Neuron (in vitro differentiated cells): ENCODE results near the gene GALNT8.

Experiments
- H2AFZ ChIP-seq: one replicate; pipeline ENCODE4 v1.6.1; 2013; ENCODE audit warnings: low read depth, mild to moderate bottlenecking, inconsistent platforms, low read length, moderate library complexity
- H3K27me3 ChIP-seq: one replicate; pipeline ENCODE4 v1.6.1; 2013; ENCODE audit warnings: low read length; ENCODE audit not compliant: insufficient read depth
- H3K36me3 ChIP-seq: one replicate; pipeline ENCODE4 v1.6.1; 2013; ENCODE audit warnings: low read length; ENCODE audit not compliant: insufficient read depth
- H3K4me1 ChIP-seq: one replicate; pipeline ENCODE4 v1.6.1; 2013; ENCODE audit warnings: low read length; ENCODE audit not compliant: insufficient read depth
- H3K4me3 ChIP-seq: 2 replicates; pipeline ENCODE4 v1.5.1; 2013; ENCODE audit warnings: mild to moderate bottlenecking, low read length, moderate library complexity
- H3K9me3 ChIP-seq: one replicate; pipeline ENCODE4 v1.6.1; 2013; ENCODE audit warnings: low read length

The GALNT8 gene

GRCh38 chr12:4766445-4766844 is 46.2 kb downstream of the GALNT8 start:
- Histone ChIP-seq H3K4me3 (no peak overlapping the region), H3K9me3 (no peaks in the 10 kb centered on the region), H3K36me3 (peaks cover 19% of the 10 kb centered on the region), H2AFZ (no peak overlapping the region), H3K27me3 (no peaks in the 10 kb centered on the region), H3K4me1 (no peaks in the 10 kb centered on the region)

- H2AFZ ChIP-seq: no peak overlapping the region
- H3K27me3 ChIP-seq: no peaks in the 10 kb centered on the region
- no peaks in the 10 kb centered on the region for H3K4me1 ChIP-seq
- H3K4me3 ChIP-seq: no peak overlapping the region
- peaks cover 19% of the 10 kb centered on the region for H3K36me3 ChIP-seq
- no peaks in the 10 kb centered on the region for H3K9me3 ChIP-seq
Observed at GRCh38 chr12:4767186-4767585, 47.0 kb downstream of the GALNT8 start.

DNA sequence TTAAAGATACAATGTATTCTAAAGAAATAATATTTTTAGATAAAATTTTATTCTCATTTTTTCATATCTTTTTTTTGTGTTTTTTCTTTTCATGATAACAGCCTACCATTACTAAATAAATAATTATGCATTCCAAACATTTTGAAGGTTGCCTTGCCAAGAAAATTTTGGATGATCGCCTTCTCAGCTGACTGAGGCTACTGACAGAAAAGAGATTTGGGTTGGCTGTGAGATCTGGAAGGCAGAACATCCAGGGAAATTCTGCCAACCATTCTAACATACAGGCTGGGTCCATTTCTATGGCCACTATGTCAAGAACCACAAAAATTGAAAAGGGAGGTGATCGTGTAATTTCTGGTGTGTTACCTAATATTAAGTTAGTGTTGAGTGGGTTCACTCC is 48.1 kb downstream of the GALNT8 start:
- Histone ChIP-seq H2AFZ (no peak overlapping the region), H3K36me3 (peaks cover 21% of the 10 kb centered on the region), H3K4me1 (no peaks in the 10 kb centered on the region), H3K4me3 (no peak overlapping the region), H3K9me3 (no peaks in the 10 kb centered on the region), H3K27me3 (no peaks in the 10 kb centered on the region)

DNA sequence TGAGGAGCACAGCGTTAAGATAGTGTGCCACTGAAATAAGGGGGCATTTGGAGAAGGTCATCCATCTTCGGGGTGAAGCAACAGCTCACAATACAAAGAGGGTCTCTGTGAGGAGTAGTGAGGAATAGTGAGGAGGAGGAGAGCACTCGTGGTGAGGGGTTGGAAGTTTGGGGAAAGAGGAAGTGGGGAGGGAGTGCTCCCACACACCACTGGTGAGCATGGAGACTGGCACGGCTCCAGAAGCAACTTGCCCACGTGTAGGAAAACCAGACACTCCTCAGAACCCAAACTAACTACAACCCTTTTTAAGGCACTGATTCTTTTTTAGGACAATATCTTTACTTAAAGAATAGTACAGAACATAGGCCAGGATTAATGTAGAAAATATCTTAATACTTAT is 48.9 kb downstream of the GALNT8 start:
- Histone ChIP-seq H3K27me3 (no peaks in the 10 kb centered on the region), H2AFZ (no peak overlapping the region), H3K4me3 (no peak overlapping the region), H3K9me3 (no peaks in the 10 kb centered on the region), H3K36me3 (peaks cover 18% of the 10 kb centered on the region), H3K4me1 (no peaks in the 10 kb centered on the region)

DNA sequence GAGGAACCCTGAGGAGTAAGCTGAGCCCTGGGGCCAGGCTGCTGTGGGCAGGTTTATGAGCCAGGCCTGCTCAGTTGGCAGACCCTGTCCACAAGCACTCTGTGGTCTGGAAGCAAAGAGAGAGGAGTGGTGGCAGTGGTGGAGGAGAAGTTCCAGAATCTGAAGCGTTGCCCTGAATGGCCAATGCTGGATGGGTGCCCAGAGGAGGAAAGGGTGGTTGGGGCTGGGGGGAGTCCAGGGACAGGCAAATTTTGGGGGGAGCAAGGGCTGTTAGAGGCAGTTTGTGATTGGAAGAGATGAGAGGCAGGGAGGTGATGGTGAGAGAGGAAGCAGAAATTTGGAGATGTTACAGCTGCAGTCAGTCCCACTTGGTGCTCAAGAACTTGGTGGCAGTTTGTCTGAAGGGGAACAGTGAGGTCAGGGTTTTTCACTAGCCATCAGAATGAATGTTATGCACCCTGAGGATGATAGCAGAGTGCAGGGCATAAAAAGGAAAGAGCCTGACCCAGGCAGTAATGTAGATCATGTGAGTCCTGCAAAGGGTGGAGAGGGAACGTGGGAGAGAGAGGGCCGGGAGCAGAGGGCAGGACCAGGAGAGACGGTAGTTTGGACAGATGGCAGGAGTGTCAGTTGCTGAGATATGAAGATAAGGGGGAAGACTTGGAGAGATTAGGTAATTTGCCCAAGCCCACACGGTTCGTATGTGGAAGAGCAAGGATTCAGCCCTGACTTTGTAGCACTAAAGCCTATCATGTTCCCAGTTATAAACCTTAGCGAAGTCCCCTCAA is 51.2 kb downstream of the GALNT8 start:
- no peak overlapping the region for H2AFZ ChIP-seq
- no peak overlapping the region for H3K4me3 ChIP-seq
- H3K9me3 ChIP-seq: no peaks in the 10 kb centered on the region
- H3K4me1 ChIP-seq: no peaks in the 10 kb centered on the region
- peaks cover 8% of the 10 kb centered on the region for H3K36me3 ChIP-seq
- no peaks in the 10 kb centered on the region for H3K27me3 ChIP-seq

- Histone ChIP-seq H3K4me1 (no peaks in the 10 kb centered on the region), H3K4me3 (no peak overlapping the region), H3K27me3 (no peaks in the 10 kb centered on the region), H3K9me3 (no peaks in the 10 kb centered on the region), H3K36me3 (peaks cover 8% of the 10 kb centered on the region), H2AFZ (no peak overlapping the region)
Observed at GRCh38 chr12:4771960-4772566, 51.9 kb downstream of the GALNT8 start.

- H3K9me3 ChIP-seq: no peaks in the 10 kb centered on the region
- no peak overlapping the region for H2AFZ ChIP-seq
- peaks cover 8% of the 10 kb centered on the region for H3K36me3 ChIP-seq
- H3K4me1 ChIP-seq: no peaks in the 10 kb centered on the region
- H3K4me3 ChIP-seq: no peak overlapping the region
- H3K27me3 ChIP-seq: no peaks in the 10 kb centered on the region
Observed at GRCh38 chr12:4775936-4776335, 55.7 kb downstream of the GALNT8 start.

DNA sequence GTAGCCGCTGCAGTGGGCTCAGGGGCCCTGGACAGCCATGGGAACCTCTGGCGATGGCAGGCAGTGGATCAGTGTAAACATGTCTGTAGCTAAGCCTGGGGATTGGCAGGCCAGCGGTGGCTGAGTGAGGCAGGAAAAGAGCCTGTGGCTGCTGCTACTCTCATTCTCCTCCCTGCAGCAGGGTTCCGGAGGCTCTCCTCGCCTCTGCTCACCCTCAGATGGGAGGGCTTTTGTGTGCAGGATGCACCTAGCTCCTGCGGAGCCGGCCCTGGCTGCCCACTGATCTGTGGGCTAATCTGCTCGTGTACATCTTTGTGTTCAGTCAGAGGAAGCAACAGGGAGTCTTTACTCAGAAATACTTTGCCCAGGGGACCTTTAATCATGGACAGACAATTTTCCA is 59.5 kb downstream of the GALNT8 start:
- no peaks in the 10 kb centered on the region for H3K4me1 ChIP-seq
- H3K4me3 ChIP-seq: no peak overlapping the region
- no peaks in the 10 kb centered on the region for H3K36me3 ChIP-seq
- no peak overlapping the region for H2AFZ ChIP-seq
- H3K27me3 ChIP-seq: no peaks in the 10 kb centered on the region
- no peaks in the 10 kb centered on the region for H3K9me3 ChIP-seq

DNA sequence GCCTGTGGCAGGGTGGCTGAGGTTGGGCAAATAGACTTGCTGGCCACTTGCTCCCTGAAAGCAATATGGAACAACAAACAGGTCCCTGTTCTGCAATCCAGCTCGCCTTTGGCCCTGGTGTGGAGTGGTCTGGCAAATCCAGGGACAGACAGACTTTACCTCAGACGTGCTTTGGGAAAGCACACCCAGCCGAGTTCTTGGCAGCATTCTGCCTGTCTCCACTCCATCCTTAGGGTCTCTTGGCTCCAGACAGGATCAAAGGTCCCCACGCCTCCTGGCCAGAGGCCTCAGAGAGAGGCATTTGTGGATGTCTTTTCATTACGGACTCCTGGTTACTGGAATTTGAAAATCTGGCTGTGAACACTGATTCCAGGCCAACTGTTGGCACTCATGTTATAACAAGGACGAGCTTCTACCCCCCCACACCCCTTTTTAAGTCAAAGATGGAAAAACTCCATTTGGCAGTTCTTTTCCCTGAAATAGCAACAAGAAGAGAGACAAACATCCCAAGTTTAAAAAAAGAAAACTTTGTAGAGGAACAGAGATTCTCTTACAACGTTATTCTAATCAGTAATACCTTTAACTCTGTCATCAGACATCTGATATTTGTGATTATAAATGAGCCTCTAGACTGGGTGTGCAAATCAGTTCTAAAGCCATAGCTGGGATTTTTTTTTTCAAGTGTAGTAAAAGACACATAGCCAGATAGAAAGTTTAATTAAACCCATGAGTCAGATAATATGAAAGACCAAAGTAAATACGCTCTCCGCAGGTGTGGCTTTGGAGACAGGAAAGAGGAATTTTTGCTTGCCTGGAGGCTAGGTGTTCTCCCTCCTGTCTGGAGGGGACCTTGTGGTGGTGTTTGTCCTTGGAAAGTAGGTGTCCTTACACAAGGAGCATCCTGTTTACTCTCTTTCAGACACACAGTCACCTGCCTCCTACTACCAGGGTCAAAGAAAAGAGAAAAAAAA is 60.7 kb downstream of the GALNT8 start:
- H3K36me3 ChIP-seq: no peaks in the 10 kb centered on the region
- no peaks in the 10 kb centered on the region for H3K27me3 ChIP-seq
- H2AFZ ChIP-seq: no peak overlapping the region
- no peak overlapping the region for H3K4me3 ChIP-seq
- no peaks in the 10 kb centered on the region for H3K4me1 ChIP-seq
- H3K9me3 ChIP-seq: no peaks in the 10 kb centered on the region

DNA sequence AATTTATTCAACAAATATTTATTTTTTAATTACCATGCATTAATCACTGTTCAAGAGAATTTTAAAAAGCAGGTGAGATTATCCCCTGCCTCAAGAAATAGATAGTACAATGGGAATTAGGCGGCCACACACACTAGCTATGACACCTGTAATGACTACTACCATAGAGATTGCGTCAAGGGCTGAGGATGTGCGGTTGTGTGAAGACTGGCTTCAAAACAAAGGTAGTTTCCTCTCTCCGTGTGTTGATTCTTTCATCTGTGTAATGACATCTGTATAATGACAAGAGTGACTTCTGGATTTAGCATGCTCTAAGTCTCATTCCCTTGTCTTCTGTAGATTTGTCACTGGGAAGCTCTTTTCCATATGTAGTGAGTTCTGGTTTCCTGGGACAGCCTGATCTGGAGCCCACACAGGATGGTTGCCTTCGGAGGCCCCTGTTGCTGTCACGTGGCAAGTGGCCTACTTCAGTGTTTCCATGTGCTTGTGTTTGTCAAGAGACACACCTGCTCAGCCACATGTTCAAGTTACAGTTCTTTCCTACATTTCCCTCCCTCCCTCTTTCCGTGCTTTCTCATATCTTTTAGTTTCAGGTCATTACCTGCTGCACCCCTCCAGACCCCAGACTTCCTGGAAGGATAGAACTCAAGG is 64.3 kb downstream of the GALNT8 start:
- H3K27me3 ChIP-seq: no peaks in the 10 kb centered on the region
- H3K4me1 ChIP-seq: no peaks in the 10 kb centered on the region
- no peaks in the 10 kb centered on the region for H3K9me3 ChIP-seq
- no peaks in the 10 kb centered on the region for H3K36me3 ChIP-seq
- no peak overlapping the region for H3K4me3 ChIP-seq
- H2AFZ ChIP-seq: no peak overlapping the region

DNA sequence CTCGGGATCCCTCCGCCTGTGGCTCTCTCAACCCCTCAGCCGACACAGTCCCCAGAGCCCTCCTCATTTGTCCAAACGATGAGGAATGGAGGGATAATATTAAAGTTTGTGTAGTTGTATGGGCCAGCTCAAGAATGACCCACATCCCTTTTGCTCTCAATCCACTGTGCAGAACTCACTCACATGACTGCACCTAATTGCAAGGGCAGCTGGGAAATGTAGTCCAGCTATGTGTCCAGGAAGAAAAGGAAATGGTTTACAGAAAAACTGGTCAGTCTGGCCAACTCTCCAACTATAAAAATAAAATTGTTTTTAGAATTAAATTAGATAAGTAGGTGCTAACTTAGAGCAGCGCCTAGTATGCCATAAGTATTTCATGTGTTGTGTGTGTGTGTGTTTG is 66.6 kb downstream of the GALNT8 start:
- no peaks in the 10 kb centered on the region for H3K36me3 ChIP-seq

GRCh38 chr12:4787965-4788364 is 67.8 kb downstream of the GALNT8 start:
- no peak overlapping the region for H3K4me3 ChIP-seq
- H3K4me1 ChIP-seq: no peaks in the 10 kb centered on the region
- H2AFZ ChIP-seq: no peak overlapping the region
- no peaks in the 10 kb centered on the region for H3K9me3 ChIP-seq
- H3K36me3 ChIP-seq: no peaks in the 10 kb centered on the region
- no peaks in the 10 kb centered on the region for H3K27me3 ChIP-seq

More for the DNA sequence above, 66.6 kb downstream of the GALNT8 start:
- no peaks in the 10 kb centered on the region for H3K4me1 ChIP-seq
- H3K27me3 ChIP-seq: no peaks in the 10 kb centered on the region
- no peaks in the 10 kb centered on the region for H3K9me3 ChIP-seq
- H3K4me3 ChIP-seq: no peak overlapping the region
- no peak overlapping the region for H2AFZ ChIP-seq
